Upper lobe of right lung (tissue), 1 donor: ENCODE measurements around the gene NT5E. TPM values are rescaled to one million over a fixed set of nuclear protein-coding genes. Genes with fewer than 3 reads are reported as not detected.

Source experiments
- ATAC-seq: fragments of 200-7000 bp; cut with Tn5 transposase; one replicate; pipeline ENCODE4 v1.9.1; 2020; ENCODE audit warnings: mild to moderate bottlenecking, moderate library complexity
- DNase-seq: peaks from one replicate; pipeline ENCODE4 v3.0.0-alpha.2; 2020
- H3K27ac ChIP-seq: fragments of 200-600 bp; one replicate; pipeline ENCODE4 v1.8.0; 2022
- H3K27me3 ChIP-seq: fragments of 200-600 bp; one replicate; pipeline ENCODE4 v1.8.0; 2022; ENCODE audit warnings: mild to moderate bottlenecking
- H3K36me3 ChIP-seq: fragments of 200-600 bp; one replicate; pipeline ENCODE4 v1.8.0; 2022
- H3K4me1 ChIP-seq: fragments of 200-600 bp; one replicate; pipeline ENCODE4 v1.8.0; 2022
- H3K4me3 ChIP-seq: fragments of 200-600 bp; one replicate; pipeline ENCODE4 v1.8.0; 2022; ENCODE audit warnings: mild to moderate bottlenecking
- H3K9me3 ChIP-seq: fragments of 200-600 bp; one replicate; pipeline ENCODE4 v1.8.0; 2022
- intact Hi-C: fragments of 100-400 bp; cut with DNase I; formaldehyde crosslinking; loops from one replicate; pipeline ENCODE4 v1.11.0; 2022
- total RNA-seq: library from RNA; stranded (reverse); fragmentation: NEBNext Ultra II Directional; extraction: Animal tissue kit (Norgen Biotek cat#: 25700); gene quantifications from one replicate; pipeline ENCODE4 v1.2.1, GENCODE V29; 2021
- TF ChIP-seq, protein P1 (sequence below): fragments of 200-600 bp; IDR thresholded peaks from one replicate; pipeline ENCODE4 v1.8.0; 2022; ENCODE audit warnings: antibody characterized with exemption
- donor health status: DM: no; HTN: yes; CAD: no; lungs with severe emphysema.

Gene NT5E
- total RNA-seq, 1 donor from 2014 or later, result 15.3 TPM

GRCh38 chr6:85408039-85408438, 41.8 kb upstream of the NT5E start:
- intact Hi-C loops, result no loop called here
- H3K9me3 ChIP-seq, result no peaks in the 10 kb centered on the region

GRCh38 chr6:85412911-85413430, 36.9 kb upstream of the NT5E start:
- H3K36me3 ChIP-seq, result no peaks in the 10 kb centered on the region
- intact Hi-C loops, result no loop called here
- no peak overlapping the region for H3K4me3 ChIP-seq
- TF ChIP-seq, protein P1, sequence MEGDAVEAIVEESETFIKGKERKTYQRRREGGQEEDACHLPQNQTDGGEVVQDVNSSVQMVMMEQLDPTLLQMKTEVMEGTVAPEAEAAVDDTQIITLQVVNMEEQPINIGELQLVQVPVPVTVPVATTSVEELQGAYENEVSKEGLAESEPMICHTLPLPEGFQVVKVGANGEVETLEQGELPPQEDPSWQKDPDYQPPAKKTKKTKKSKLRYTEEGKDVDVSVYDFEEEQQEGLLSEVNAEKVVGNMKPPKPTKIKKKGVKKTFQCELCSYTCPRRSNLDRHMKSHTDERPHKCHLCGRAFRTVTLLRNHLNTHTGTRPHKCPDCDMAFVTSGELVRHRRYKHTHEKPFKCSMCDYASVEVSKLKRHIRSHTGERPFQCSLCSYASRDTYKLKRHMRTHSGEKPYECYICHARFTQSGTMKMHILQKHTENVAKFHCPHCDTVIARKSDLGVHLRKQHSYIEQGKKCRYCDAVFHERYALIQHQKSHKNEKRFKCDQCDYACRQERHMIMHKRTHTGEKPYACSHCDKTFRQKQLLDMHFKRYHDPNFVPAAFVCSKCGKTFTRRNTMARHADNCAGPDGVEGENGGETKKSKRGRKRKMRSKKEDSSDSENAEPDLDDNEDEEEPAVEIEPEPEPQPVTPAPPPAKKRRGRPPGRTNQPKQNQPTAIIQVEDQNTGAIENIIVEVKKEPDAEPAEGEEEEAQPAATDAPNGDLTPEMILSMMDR, result no peak
- ATAC-seq (no peak), DNase-seq (no peak)
- H3K27me3 ChIP-seq, result no peaks in the 10 kb centered on the region
- no peaks in the 10 kb centered on the region for H3K9me3 ChIP-seq
- H3K27ac ChIP-seq, result no peak overlapping the region
- no peaks in the 10 kb centered on the region for H3K4me1 ChIP-seq

More at GRCh38 chr6:85408039-85408438, 41.8 kb upstream of the NT5E start:
- no peak overlapping the region for H3K4me3 ChIP-seq
- no peaks in the 10 kb centered on the region for H3K36me3 ChIP-seq
- H3K27ac ChIP-seq, result no peak overlapping the region
- H3K4me1 ChIP-seq, result peaks cover 16% of the 10 kb centered on the region
- ATAC-seq (no peak), DNase-seq (no peak)
- TF ChIP-seq, protein P1, result no peak
- H3K27me3 ChIP-seq, result no peaks in the 10 kb centered on the region

DNA sequence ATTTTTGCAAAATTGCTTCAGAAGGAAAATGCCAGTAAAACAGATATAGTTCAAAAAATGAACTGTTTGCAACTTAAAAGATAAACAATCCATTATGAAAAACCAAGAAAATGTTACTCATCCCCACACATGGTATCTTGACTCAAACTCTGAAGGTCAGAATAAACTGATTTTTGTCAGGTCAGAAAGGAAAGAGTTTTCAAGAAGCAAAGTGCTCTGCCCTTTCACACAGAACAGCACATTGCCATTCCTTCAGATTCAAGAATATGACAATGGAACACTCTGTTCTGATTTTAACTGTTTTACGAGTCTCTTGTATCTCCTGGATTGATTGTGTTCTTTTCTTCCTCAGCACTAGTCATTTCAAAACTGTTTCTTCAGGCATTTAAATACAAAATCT, 33.8 kb upstream of the NT5E start:
- no peak overlapping the region for H3K4me3 ChIP-seq
- TF ChIP-seq, protein P1, result no peak
- H3K4me1 ChIP-seq, result no peaks in the 10 kb centered on the region
- DNase-seq, result no peak
- no peak for ATAC-seq
- intact Hi-C loops, result no loop called here
- H3K36me3 ChIP-seq, result no peaks in the 10 kb centered on the region
- H3K27me3 ChIP-seq, result no peaks in the 10 kb centered on the region
- H3K9me3 ChIP-seq, result no peaks in the 10 kb centered on the region
- no peak overlapping the region for H3K27ac ChIP-seq

DNA sequence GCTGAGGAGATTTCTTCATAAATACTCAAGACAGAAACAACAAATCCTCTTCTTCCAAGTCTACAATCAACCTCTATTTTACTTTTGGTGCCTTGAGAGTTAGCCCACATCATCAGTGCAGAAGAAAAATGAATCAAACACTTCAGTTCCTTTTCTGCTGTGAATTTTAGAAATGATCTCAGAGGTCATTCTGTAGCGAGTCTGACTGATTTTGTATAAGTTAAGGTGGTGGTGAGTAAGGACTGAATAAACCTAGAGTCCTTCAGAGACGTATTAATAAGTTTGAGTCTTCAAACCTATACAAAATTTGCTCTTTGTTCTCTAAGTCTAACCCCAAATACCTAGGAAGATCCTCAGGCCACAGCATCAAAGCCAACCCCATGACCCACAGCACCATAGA, 33.1 kb upstream of the NT5E start:
- intact Hi-C loops, result no loop called here
- no peaks in the 10 kb centered on the region for H3K36me3 ChIP-seq
- DNase-seq (no peak), ATAC-seq (no peak)
- H3K4me1 ChIP-seq, result no peaks in the 10 kb centered on the region
- H3K27me3 ChIP-seq, result no peaks in the 10 kb centered on the region
- H3K9me3 ChIP-seq, result no peaks in the 10 kb centered on the region
- TF ChIP-seq, protein P1, result no peak
- H3K27ac ChIP-seq, result no peak overlapping the region
- H3K4me3 ChIP-seq, result no peak overlapping the region

DNA sequence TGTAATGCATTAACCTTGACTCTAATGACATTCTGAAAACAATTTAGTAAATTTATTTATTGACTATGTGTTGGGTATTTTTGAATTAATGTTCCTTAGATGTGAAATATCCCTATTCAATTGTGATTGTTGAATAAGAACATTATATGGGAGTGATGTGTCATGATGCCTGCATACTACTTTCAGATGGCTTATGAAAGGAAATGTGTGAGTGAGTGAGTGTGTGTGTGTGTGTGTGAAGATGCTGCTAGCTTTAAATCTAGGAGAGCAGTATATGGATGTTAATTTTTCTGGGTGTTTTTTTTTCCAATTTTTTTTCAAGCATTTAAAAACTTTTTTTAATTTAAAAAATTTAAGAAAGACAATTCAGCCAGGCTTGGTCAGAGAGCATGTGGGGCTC, 32.5 kb upstream of the NT5E start:
- H3K27me3 ChIP-seq, result no peaks in the 10 kb centered on the region
- no peak overlapping the region for H3K27ac ChIP-seq
- TF ChIP-seq, protein P1, result no peak
- H3K36me3 ChIP-seq, result no peaks in the 10 kb centered on the region
- H3K4me3 ChIP-seq, result no peak overlapping the region
- no peak for DNase-seq
- no peak for ATAC-seq
- intact Hi-C loops, result no loop called here
- H3K4me1 ChIP-seq, result no peaks in the 10 kb centered on the region
- H3K9me3 ChIP-seq, result no peaks in the 10 kb centered on the region

- Histone ChIP-seq H3K27me3 (no peaks in the 10 kb centered on the region), H3K27ac (no peak overlapping the region), H3K4me1 (no peaks in the 10 kb centered on the region), H3K4me3 (no peak overlapping the region), H3K36me3 (no peaks in the 10 kb centered on the region), H3K9me3 (no peaks in the 10 kb centered on the region)
- intact Hi-C loops, result no loop called here
- DNase-seq (no peak), ATAC-seq (no peak)
- TF ChIP-seq, protein P1, result no peak
These were observed 31.8 kb upstream of the NT5E start for GRCh38 chr6:85418059-85418458.
